WTC11 (cell line): ENCODE measurements around the gene STAG1. TPM values are rescaled to one million over a fixed set of nuclear protein-coding genes. Genes with fewer than 3 reads are reported as not detected.

Experiments used
- ATAC-seq: fragments of 200-7000 bp; cut with Tn5 transposase; 2 replicates; pipeline ENCODE4 v1.10.0; 2021; ENCODE audit warnings: mild to moderate bottlenecking, moderate library complexity
- CTCF ChIA-PET: fragments of 300-600 bp; sonication (Branson Sonifier 250); formaldehyde crosslinking; loops from one replicate; lab custom pipeline; 2021; ENCODE audit warnings: antibody characterized with exemption; lab: Charles Lee
- POLR2A ChIA-PET: fragments of 350-600 bp; sonication (Branson Sonifier 250); formaldehyde crosslinking; loops from one replicate; lab custom pipeline; 2021; ENCODE audit warnings: antibody characterized with exemption; lab: Charles Lee
- DNase-seq: peaks from one replicate; pipeline ENCODE4 v3.0.0; 2021; ENCODE audit warnings: low spot score
- H3K27ac Mint-ChIP-seq: 2 replicates; pipeline ENCODE4 v1.8.0; 2021; ENCODE audit warnings: mixed read lengths
- H3K27me3 Mint-ChIP-seq: 2 replicates; pipeline ENCODE4 v1.8.0; 2021; ENCODE audit warnings: low read depth, mild to moderate bottlenecking, moderate library complexity, mixed read lengths
- H3K36me3 Mint-ChIP-seq: 2 replicates; pipeline ENCODE4 v1.8.0; 2021; ENCODE audit warnings: mixed read lengths
- H3K4me1 Mint-ChIP-seq: 2 replicates; pipeline ENCODE4 v1.8.0; 2022; ENCODE audit warnings: mixed read lengths
- H3K4me3 Mint-ChIP-seq: 2 replicates; pipeline ENCODE4 v1.8.0; 2021; ENCODE audit warnings: mild to moderate bottlenecking, moderate library complexity, mixed read lengths
- H3K9me3 Mint-ChIP-seq: 2 replicates; pipeline ENCODE4 v1.8.0; 2021; ENCODE audit warnings: mixed read lengths
- CREM ChIP-seq: sonication (generic); formaldehyde crosslinking; IDR thresholded peaks from 2 replicates; pipeline ENCODE4 v1.8.1; 2022; ENCODE audit warnings: mild to moderate bottlenecking, missing genetic modification reagents, moderate library complexity
- EMX1 ChIP-seq: fragments of 250-450 bp; sonication (Bioruptor Pico); IDR thresholded peaks from 2 replicates; pipeline ENCODE4 v1.8.0; 2021; ENCODE audit warnings: mild to moderate bottlenecking
- ETV6 ChIP-seq: sonication (generic); formaldehyde crosslinking; IDR thresholded peaks from 2 replicates; pipeline ENCODE4 v1.8.1; 2022; ENCODE audit warnings: mild to moderate bottlenecking, missing genetic modification reagents
- FOXP1 ChIP-seq: sonication (generic); formaldehyde crosslinking; IDR thresholded peaks from 2 replicates; pipeline ENCODE4 v1.8.0; 2022; ENCODE audit warnings: missing genetic modification reagents, mild to moderate bottlenecking, moderate library complexity, borderline replicate concordance
- GABPB1 ChIP-seq: sonication (generic); formaldehyde crosslinking; IDR thresholded peaks from 2 replicates; pipeline ENCODE4 v1.8.1; 2023; ENCODE audit warnings: mild to moderate bottlenecking, missing genetic modification reagents
- MLX ChIP-seq: sonication (generic); formaldehyde crosslinking; IDR thresholded peaks from 2 replicates; pipeline ENCODE4 v1.8.1; 2023; ENCODE audit warnings: mild to moderate bottlenecking, missing genetic modification reagents, moderate library complexity
- ZNF512 ChIP-seq: sonication (generic); formaldehyde crosslinking; IDR thresholded peaks from 2 replicates; pipeline ENCODE4 v1.8.1; 2022; ENCODE audit warnings: missing genetic modification reagents, borderline replicate concordance
- ZSCAN18 ChIP-seq: fragments of 250-450 bp; sonication (Bioruptor Pico); IDR thresholded peaks from 2 replicates; pipeline ENCODE4 v2.1.2; 2022; ENCODE audit warnings: mild to moderate bottlenecking, moderate library complexity
- total RNA-seq: library from RNA; stranded (reverse); gene quantifications from 3 replicates; pipeline ENCODE4 v1.2.3, GENCODE V29; 2021
- TF ChIP-seq, protein P1 (sequence below): fragments of 250-450 bp; sonication (Bioruptor Pico); IDR thresholded peaks from 2 replicates; pipeline ENCODE4 v1.9.0; 2021; ENCODE audit warnings: moderate library complexity, mild to moderate bottlenecking, inconsistent platforms, borderline replicate concordance
- TF ChIP-seq, protein P2 (sequence below): fragments of 250-450 bp; sonication (Bioruptor Pico); IDR thresholded peaks from 2 replicates; pipeline ENCODE4 v1.9.0; 2021; ENCODE audit warnings: mild to moderate bottlenecking
- TF ChIP-seq, protein P3 (sequence below): sonication (generic); formaldehyde crosslinking; IDR thresholded peaks from 2 replicates; pipeline ENCODE4 v1.8.1; 2023; ENCODE audit warnings: mild to moderate bottlenecking, missing genetic modification reagents, moderate library complexity
- TF ChIP-seq, protein P4 (sequence below): sonication (generic); formaldehyde crosslinking; IDR thresholded peaks from 2 replicates; pipeline ENCODE4 v1.8.0; 2022; ENCODE audit warnings: mild to moderate bottlenecking, missing genetic modification reagents

Gene STAG1
- total RNA-seq, 1 experiment from 2014 or later = 20.7 TPM

DNA sequence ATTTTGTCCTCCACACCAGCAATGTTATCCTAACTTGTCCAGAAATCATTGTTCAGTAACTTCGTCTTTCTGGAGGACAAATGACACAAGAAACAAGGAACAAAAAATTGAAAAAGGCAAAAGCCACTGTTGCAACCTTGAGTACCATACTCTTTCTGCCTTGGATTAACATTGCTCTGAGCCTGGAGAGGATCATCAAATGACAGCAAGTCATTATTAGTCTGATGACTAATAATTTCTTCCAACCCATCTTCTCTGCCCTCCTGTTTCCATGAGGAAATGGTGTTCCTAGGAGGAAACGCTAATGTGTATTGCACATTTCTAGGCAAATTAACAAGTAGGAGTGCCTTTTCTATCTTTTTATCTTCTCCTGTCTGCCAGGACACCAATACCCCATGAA lies 348.1 kb downstream of the STAG1 start:
- CTCF ChIA-PET = interaction anchor here (2.4 kb wide), 1 partner anchor 12 kb away, joined by 7 read pairs; no protein-coding TSS in a partner anchor
- Mint-ChIP-seq H3K4me3 (no peak overlapping the region), H3K36me3 (no peaks in the 10 kb centered on the region), H3K9me3 (no peaks in the 10 kb centered on the region), H3K27ac (no peak overlapping the region), H3K27me3 (no peaks in the 10 kb centered on the region), H3K4me1 (no peaks in the 10 kb centered on the region)
- ATAC-seq = no peak
- DNase-seq = no peak
- POLR2A ChIA-PET = no interaction called here
- no peak for TF ChIP-seq MLX (CRISPR knock-in tag)
- TF ChIP-seq, protein P1, sequence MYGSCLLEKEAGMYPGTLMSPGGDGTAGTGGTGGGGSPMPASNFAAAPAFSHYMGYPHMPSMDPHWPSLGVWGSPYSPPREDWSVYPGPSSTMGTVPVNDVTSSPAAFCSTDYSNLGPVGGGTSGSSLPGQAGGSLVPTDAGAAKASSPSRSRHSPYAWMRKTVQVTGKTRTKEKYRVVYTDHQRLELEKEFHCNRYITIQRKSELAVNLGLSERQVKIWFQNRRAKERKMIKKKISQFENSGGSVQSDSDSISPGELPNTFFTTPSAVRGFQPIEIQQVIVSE (CRISPR knock-in tag) = no peak
- no peak for TF ChIP-seq GABPB1 (CRISPR knock-in tag)
- TF ChIP-seq ETV6 (CRISPR knock-in tag) = no peak
- TF ChIP-seq, protein P2, sequence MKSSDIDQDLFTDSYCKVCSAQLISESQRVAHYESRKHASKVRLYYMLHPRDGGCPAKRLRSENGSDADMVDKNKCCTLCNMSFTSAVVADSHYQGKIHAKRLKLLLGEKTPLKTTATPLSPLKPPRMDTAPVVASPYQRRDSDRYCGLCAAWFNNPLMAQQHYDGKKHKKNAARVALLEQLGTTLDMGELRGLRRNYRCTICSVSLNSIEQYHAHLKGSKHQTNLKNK = no peak
- no peak for TF ChIP-seq FOXP1 (CRISPR knock-in tag)
- TF ChIP-seq ZNF512 (CRISPR knock-in tag) = no peak

GRCh38 chr3:136396916-136397315 lies 355.3 kb downstream of the STAG1 start:
- H3K4me1 Mint-ChIP-seq = no peaks in the 10 kb centered on the region
- DNase-seq = no peak
- H3K4me3 Mint-ChIP-seq = no peak overlapping the region
- TF ChIP-seq CREM (no peak), ZSCAN18 (CRISPR knock-in tag) (no peak)
- TF ChIP-seq, all 79 proteins: peak for 0
- POLR2A ChIA-PET = no interaction called here
- no peaks in the 10 kb centered on the region for H3K27me3 Mint-ChIP-seq
- CTCF ChIA-PET = no interaction called here
- no peaks in the 10 kb centered on the region for H3K36me3 Mint-ChIP-seq
- ATAC-seq = no peak
- H3K9me3 Mint-ChIP-seq = no peaks in the 10 kb centered on the region
- no peak overlapping the region for H3K27ac Mint-ChIP-seq

GRCh38 chr3:136390574-136390973 lies 361.6 kb downstream of the STAG1 start:
- no peaks in the 10 kb centered on the region for H3K27me3 Mint-ChIP-seq
- POLR2A ChIA-PET = no interaction called here

More at GRCh38 chr3:136390574-136390973, 361.6 kb downstream of the STAG1 start:
- Mint-ChIP-seq H3K9me3 (no peaks in the 10 kb centered on the region), H3K27ac (no peak overlapping the region), H3K36me3 (no peaks in the 10 kb centered on the region), H3K4me1 (no peaks in the 10 kb centered on the region), H3K4me3 (no peak overlapping the region)
- CTCF ChIA-PET = interaction anchor here (0.6 to 3.3 kb wide), 7 partner anchors 39 to 362 kb away, joined by 3 to 61 read pairs (median 6); partner anchors contain the start of gene STAG1
- DNase-seq = no peak
- TF ChIP-seq, protein P3, sequence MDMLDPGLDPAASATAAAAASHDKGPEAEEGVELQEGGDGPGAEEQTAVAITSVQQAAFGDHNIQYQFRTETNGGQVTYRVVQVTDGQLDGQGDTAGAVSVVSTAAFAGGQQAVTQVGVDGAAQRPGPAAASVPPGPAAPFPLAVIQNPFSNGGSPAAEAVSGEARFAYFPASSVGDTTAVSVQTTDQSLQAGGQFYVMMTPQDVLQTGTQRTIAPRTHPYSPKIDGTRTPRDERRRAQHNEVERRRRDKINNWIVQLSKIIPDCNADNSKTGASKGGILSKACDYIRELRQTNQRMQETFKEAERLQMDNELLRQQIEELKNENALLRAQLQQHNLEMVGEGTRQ (CRISPR knock-in tag) = no peak
- TF ChIP-seq, protein P4, sequence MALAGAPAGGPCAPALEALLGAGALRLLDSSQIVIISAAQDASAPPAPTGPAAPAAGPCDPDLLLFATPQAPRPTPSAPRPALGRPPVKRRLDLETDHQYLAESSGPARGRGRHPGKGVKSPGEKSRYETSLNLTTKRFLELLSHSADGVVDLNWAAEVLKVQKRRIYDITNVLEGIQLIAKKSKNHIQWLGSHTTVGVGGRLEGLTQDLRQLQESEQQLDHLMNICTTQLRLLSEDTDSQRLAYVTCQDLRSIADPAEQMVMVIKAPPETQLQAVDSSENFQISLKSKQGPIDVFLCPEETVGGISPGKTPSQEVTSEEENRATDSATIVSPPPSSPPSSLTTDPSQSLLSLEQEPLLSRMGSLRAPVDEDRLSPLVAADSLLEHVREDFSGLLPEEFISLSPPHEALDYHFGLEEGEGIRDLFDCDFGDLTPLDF (CRISPR knock-in tag) = no peak
- TF ChIP-seq EMX1 (CRISPR knock-in tag) = no peak
- no peak for ATAC-seq
